MM.1S (cell line): ENCODE measurements around the gene HIPK1.

Source experiments
- DNase-seq: peaks from one replicate; pipeline ENCODE4 v3.0.0-alpha.2; 2015
- H2AFZ ChIP-seq: fragments of 300-600 bp; sonication (generic); 2 replicates; pipeline ENCODE4 v1.6.0; 2016; ENCODE audit warnings: antibody characterized with exemption, low read length
- H3F3A ChIP-seq: fragments of 300-600 bp; sonication (generic); 2 replicates; pipeline ENCODE4 v1.6.1; 2016; ENCODE audit warnings: mild to moderate bottlenecking, antibody characterized with exemption, low read length, moderate library complexity, mixed read lengths; ENCODE audit not compliant: insufficient read depth
- H3K27ac ChIP-seq: fragments of 300-600 bp; sonication (generic); 2 replicates; pipeline ENCODE4 v1.5.1; 2016; ENCODE audit warnings: mild to moderate bottlenecking, low read length
- H3K27me3 ChIP-seq: fragments of 300-600 bp; sonication (generic); replicated peaks from 2 replicates; pipeline ENCODE4 v1.6.0; 2016; ENCODE audit warnings: low read length; ENCODE audit not compliant: insufficient read depth
- H3K36me3 ChIP-seq: fragments of 300-600 bp; sonication (generic); replicated peaks from 2 replicates; pipeline ENCODE4 v1.6.1; 2016; ENCODE audit warnings: mild to moderate bottlenecking, low read length, mixed read lengths; ENCODE audit not compliant: insufficient read depth
- H3K4me1 ChIP-seq: fragments of 300-600 bp; sonication (generic); 2 replicates; pipeline ENCODE4 v1.6.1; 2016; ENCODE audit warnings: low read length, mixed read lengths
- H3K4me2 ChIP-seq: fragments of 300-600 bp; sonication (generic); 2 replicates; pipeline ENCODE4 v1.6.0; 2016; ENCODE audit warnings: low read depth, low read length
- H3K4me3 ChIP-seq: fragments of 300-600 bp; sonication (generic); 2 replicates; pipeline ENCODE4 v1.5.1; 2016; ENCODE audit warnings: low read length, mixed read lengths
- H3K79me2 ChIP-seq: fragments of 300-600 bp; sonication (generic); 2 replicates; pipeline ENCODE4 v1.6.1; 2016; ENCODE audit warnings: mixed run types, low read length, mixed read lengths
- H3K9ac ChIP-seq: fragments of 300-600 bp; sonication (generic); 2 replicates; pipeline ENCODE4 v1.6.1; 2016; ENCODE audit warnings: low read length, mixed read lengths
- H3K9me2 ChIP-seq: fragments of 300-600 bp; sonication (generic); replicated peaks from 2 replicates; pipeline ENCODE4 v1.6.1; 2016; ENCODE audit warnings: mild to moderate bottlenecking, low read length, mixed read lengths; ENCODE audit not compliant: insufficient read depth
- H3K9me3 ChIP-seq: fragments of 300-600 bp; sonication (generic); replicated peaks from 2 replicates; pipeline ENCODE4 v1.6.1; 2016; ENCODE audit warnings: mild to moderate bottlenecking, low read length, mixed read lengths; ENCODE audit not compliant: insufficient read depth
- H4K20me1 ChIP-seq: fragments of 300-600 bp; sonication (generic); 2 replicates; pipeline ENCODE4 v1.6.1; 2016; ENCODE audit warnings: mild to moderate bottlenecking, low read length, moderate library complexity, mixed read lengths; ENCODE audit not compliant: insufficient read depth
- CTCF ChIP-seq: fragments of 300-600 bp; sonication (generic); IDR thresholded peaks from 2 replicates; pipeline ENCODE4 v1.5.1; 2016; ENCODE audit warnings: antibody characterized with exemption, low read length, mixed read lengths
- EZH2 ChIP-seq: fragments of 300-600 bp; sonication (generic); optimal IDR thresholded peaks from 2 replicates; pipeline ENCODE3; 2017; ENCODE audit warnings: low read depth, mild to moderate bottlenecking, antibody characterized with exemption, low read length, mixed read lengths
- EZH2phosphoT487 ChIP-seq: fragments of 300-600 bp; sonication (generic); IDR thresholded peaks from 2 replicates; pipeline ENCODE4 v1.6.1; 2018; ENCODE audit warnings: antibody characterized with exemption, low read length

Gene HIPK1

GRCh38 chr1:113987259-113987658, 58.1 kb downstream of the HIPK1 start:
- Histone ChIP-seq H3K4me1 (no peaks in the 10 kb centered on the region), H4K20me1 (no peaks in the 10 kb centered on the region), H3K4me3 (no peak overlapping the region), H3F3A (no peaks in the 10 kb centered on the region), H3K27ac (no peak overlapping the region), H3K79me2 (no peaks in the 10 kb centered on the region), H2AFZ (no peak overlapping the region), H3K27me3 (no peaks in the 10 kb centered on the region), H3K4me2 (no peak overlapping the region), H3K9ac (no peak overlapping the region), H3K9me2 (no peaks in the 10 kb centered on the region), H3K36me3 (no peaks in the 10 kb centered on the region), H3K9me3 (no peaks in the 10 kb centered on the region)
- TF ChIP-seq EZH2: no peak
- TF ChIP-seq CTCF: no peak
- TF ChIP-seq EZH2phosphoT487: no peak
- DNase-seq: no peak

GRCh38 chr1:113990530-113990929, 61.4 kb downstream of the HIPK1 start:
- no peak overlapping the region for H3K9ac ChIP-seq
- no peak overlapping the region for H3K4me3 ChIP-seq
- no peak overlapping the region for H3K27ac ChIP-seq
- DNase-seq: no peak
- no peak overlapping the region for H3K4me2 ChIP-seq
- no peaks in the 10 kb centered on the region for H3K9me3 ChIP-seq
- TF ChIP-seq EZH2phosphoT487 (no peak), CTCF (no peak), EZH2 (no peak)
- H3K79me2 ChIP-seq: no peaks in the 10 kb centered on the region
- no peaks in the 10 kb centered on the region for H3F3A ChIP-seq
- no peaks in the 10 kb centered on the region for H3K36me3 ChIP-seq
- H2AFZ ChIP-seq: no peak overlapping the region
- H3K4me1 ChIP-seq: no peaks in the 10 kb centered on the region
- no peaks in the 10 kb centered on the region for H3K9me2 ChIP-seq
- H4K20me1 ChIP-seq: no peaks in the 10 kb centered on the region
- no peaks in the 10 kb centered on the region for H3K27me3 ChIP-seq

- H3K4me1 ChIP-seq: no peaks in the 10 kb centered on the region
- no peaks in the 10 kb centered on the region for H3K79me2 ChIP-seq
- H3K9me2 ChIP-seq: no peaks in the 10 kb centered on the region
- H3K27me3 ChIP-seq: no peaks in the 10 kb centered on the region
- no peaks in the 10 kb centered on the region for H3F3A ChIP-seq
- H3K9me3 ChIP-seq: no peaks in the 10 kb centered on the region
- DNase-seq: no peak
- H3K27ac ChIP-seq: no peak overlapping the region
- no peak overlapping the region for H3K4me3 ChIP-seq
- H2AFZ ChIP-seq: no peak overlapping the region
- no peak for TF ChIP-seq CTCF
- no peak for TF ChIP-seq EZH2
- no peak for TF ChIP-seq EZH2phosphoT487
- no peaks in the 10 kb centered on the region for H4K20me1 ChIP-seq
- no peaks in the 10 kb centered on the region for H3K36me3 ChIP-seq
- no peak overlapping the region for H3K4me2 ChIP-seq
- H3K9ac ChIP-seq: no peak overlapping the region
These were observed 61.8 kb downstream of the HIPK1 start for GRCh38 chr1:113990961-113991360.
